ENCODE measurements around the gene FRMD5.

The FRMD5 gene

DNA sequence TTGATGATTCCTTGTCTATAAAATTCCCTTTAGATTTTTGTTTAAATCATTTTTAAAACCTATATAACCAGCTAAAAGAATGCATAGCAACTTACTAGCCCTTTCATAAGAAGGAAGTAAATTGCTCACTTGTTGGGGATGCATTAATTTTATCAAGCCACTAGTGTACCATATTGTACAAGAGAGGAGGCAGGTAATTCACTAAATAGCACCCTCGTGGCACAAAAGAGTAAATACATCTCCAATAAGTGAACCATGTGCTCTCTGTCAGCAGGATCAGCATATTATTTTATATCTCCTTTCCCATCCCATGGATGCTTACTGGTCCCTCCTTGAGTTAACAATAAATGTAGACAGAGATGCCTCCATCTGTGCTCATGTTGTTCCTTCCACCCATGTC is 34.3 kb downstream of the FRMD5 start:
- H3K9me3 ChIP-seq (ENCODE audit: control insufficient read depth, insufficient read depth, low read length) = no peaks in the 10 kb centered on the region
- no peak overlapping the region for H3K9ac ChIP-seq (ENCODE audit: low read depth, low read length)
- H3K27me3 ChIP-seq (ENCODE audit: control insufficient read depth, insufficient read depth, low read length) = no peaks in the 10 kb centered on the region
- H3K4me3 ChIP-seq (ENCODE audit: low read depth, low read length) = no peak overlapping the region
- H3K36me3 ChIP-seq (ENCODE audit: control insufficient read depth, insufficient read depth, low read length) = no peaks in the 10 kb centered on the region
- H3K27ac ChIP-seq (ENCODE audit: low read depth, low read length) = no peak overlapping the region
- no peaks in the 10 kb centered on the region for H3K4me1 ChIP-seq (ENCODE audit: control insufficient read depth, insufficient read depth, low read length)

GRCh38 chr15:44159492-44159891 is 35.6 kb downstream of the FRMD5 start:
- H3K9me3 ChIP-seq (ENCODE audit: control insufficient read depth, insufficient read depth, low read length) = no peaks in the 10 kb centered on the region

GRCh38 chr15:44158111-44158510 is 37.0 kb downstream of the FRMD5 start:
- Histone ChIP-seq H3K4me3 (ENCODE audit: low read depth, low read length) (no peak overlapping the region), H3K9ac (ENCODE audit: low read depth, low read length) (no peak overlapping the region), H3K9me3 (ENCODE audit: control insufficient read depth, insufficient read depth, low read length) (no peaks in the 10 kb centered on the region), H3K4me1 (ENCODE audit: control insufficient read depth, insufficient read depth, low read length) (no peaks in the 10 kb centered on the region), H3K27ac (ENCODE audit: low read depth, low read length) (no peak overlapping the region), H3K36me3 (ENCODE audit: control insufficient read depth, insufficient read depth, low read length) (no peaks in the 10 kb centered on the region), H3K27me3 (ENCODE audit: control insufficient read depth, insufficient read depth, low read length) (no peaks in the 10 kb centered on the region)

More at GRCh38 chr15:44159492-44159891, 35.6 kb downstream of the FRMD5 start:
- Histone ChIP-seq H3K36me3 (ENCODE audit: control insufficient read depth, insufficient read depth, low read length) (no peaks in the 10 kb centered on the region), H3K4me1 (ENCODE audit: control insufficient read depth, insufficient read depth, low read length) (no peaks in the 10 kb centered on the region), H3K4me3 (ENCODE audit: low read depth, low read length) (no peak overlapping the region), H3K9ac (ENCODE audit: low read depth, low read length) (no peak overlapping the region), H3K27me3 (ENCODE audit: control insufficient read depth, insufficient read depth, low read length) (no peaks in the 10 kb centered on the region), H3K27ac (ENCODE audit: low read depth, low read length) (no peak overlapping the region)

DNA sequence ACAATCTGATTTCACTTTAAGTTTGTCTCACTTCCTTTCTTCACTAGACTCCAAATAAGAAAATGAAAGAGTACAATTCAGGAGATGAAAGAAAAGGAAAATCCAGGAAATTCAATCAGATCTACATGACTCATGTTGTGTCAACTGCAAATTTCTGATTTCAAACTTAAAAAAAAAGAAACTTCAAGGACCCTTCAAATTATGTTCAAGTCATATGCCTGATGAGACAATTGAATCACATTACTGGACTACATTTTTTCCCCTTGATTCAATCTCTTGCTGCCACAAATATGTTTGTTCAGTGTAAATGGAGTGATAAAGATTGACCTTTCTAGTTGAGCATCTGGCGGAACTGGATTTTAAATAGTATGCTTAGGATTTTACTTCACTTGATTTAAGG is 37.4 kb downstream of the FRMD5 start:
- Histone ChIP-seq H3K27ac (ENCODE audit: low read depth, low read length) (no peak overlapping the region), H3K27me3 (ENCODE audit: control insufficient read depth, insufficient read depth, low read length) (no peaks in the 10 kb centered on the region), H3K4me1 (ENCODE audit: control insufficient read depth, insufficient read depth, low read length) (no peaks in the 10 kb centered on the region), H3K9me3 (ENCODE audit: control insufficient read depth, insufficient read depth, low read length) (no peaks in the 10 kb centered on the region), H3K4me3 (ENCODE audit: low read depth, low read length) (no peak overlapping the region), H3K36me3 (ENCODE audit: control insufficient read depth, insufficient read depth, low read length) (no peaks in the 10 kb centered on the region), H3K9ac (ENCODE audit: low read depth, low read length) (no peak overlapping the region)

GRCh38 chr15:44153352-44153751 is 41.7 kb downstream of the FRMD5 start:
- H3K27me3 ChIP-seq (ENCODE audit: control insufficient read depth, insufficient read depth, low read length) = no peaks in the 10 kb centered on the region
- no peak overlapping the region for H3K4me3 ChIP-seq (ENCODE audit: low read depth, low read length)
- H3K36me3 ChIP-seq (ENCODE audit: control insufficient read depth, insufficient read depth, low read length) = no peaks in the 10 kb centered on the region
- H3K9ac ChIP-seq (ENCODE audit: low read depth, low read length) = no peak overlapping the region
- H3K27ac ChIP-seq (ENCODE audit: low read depth, low read length) = no peak overlapping the region
- no peaks in the 10 kb centered on the region for H3K9me3 ChIP-seq (ENCODE audit: control insufficient read depth, insufficient read depth, low read length)
- no peaks in the 10 kb centered on the region for H3K4me1 ChIP-seq (ENCODE audit: control insufficient read depth, insufficient read depth, low read length)

DNA sequence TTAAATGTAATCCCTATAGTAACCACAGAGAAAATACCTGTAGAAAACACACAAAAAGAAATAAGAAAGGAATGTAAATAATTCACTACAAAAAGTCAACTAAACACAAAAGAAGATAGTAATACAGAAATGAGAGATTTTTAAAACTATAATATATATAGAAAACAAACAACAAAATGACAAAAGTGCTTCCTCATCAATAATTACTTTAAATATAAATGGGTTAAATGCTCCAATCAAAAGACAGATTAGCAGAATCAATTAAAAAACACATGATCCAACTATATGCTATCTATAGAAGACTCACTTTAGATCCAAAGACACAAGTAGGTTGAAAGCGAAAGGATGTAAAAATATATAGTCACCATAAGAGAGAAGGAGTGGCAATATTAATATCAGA is 45.8 kb downstream of the FRMD5 start:
- H3K9ac ChIP-seq (ENCODE audit: low read depth, low read length) = no peak overlapping the region
- H3K36me3 ChIP-seq (ENCODE audit: control insufficient read depth, insufficient read depth, low read length) = no peaks in the 10 kb centered on the region
- no peak overlapping the region for H3K4me3 ChIP-seq (ENCODE audit: low read depth, low read length)
- no peaks in the 10 kb centered on the region for H3K27me3 ChIP-seq (ENCODE audit: control insufficient read depth, insufficient read depth, low read length)
- H3K9me3 ChIP-seq (ENCODE audit: control insufficient read depth, insufficient read depth, low read length) = no peaks in the 10 kb centered on the region
- H3K4me1 ChIP-seq (ENCODE audit: control insufficient read depth, insufficient read depth, low read length) = no peaks in the 10 kb centered on the region
- no peak overlapping the region for H3K27ac ChIP-seq (ENCODE audit: low read depth, low read length)

DNA sequence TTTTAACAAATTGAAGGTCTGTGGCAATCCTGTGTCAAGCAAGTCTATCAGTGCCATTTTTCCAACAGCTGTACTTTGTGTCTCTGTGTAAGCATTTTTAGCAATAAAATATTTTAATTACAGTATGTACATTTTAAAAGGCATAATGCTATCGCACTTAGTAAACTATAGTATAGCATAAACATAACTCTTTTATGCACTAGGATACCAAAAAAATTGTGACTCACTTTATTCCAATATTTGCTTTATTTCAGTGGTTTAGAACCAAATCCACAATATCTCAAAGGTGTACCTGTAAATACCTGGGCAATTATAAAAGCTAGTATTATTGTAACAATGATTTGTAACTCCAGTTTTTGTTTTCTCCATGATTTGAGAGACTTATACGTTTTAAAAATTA is 46.5 kb downstream of the FRMD5 start:
- Histone ChIP-seq H3K4me3 (ENCODE audit: low read depth, low read length) (no peak overlapping the region), H3K27ac (ENCODE audit: low read depth, low read length) (no peak overlapping the region), H3K36me3 (ENCODE audit: control insufficient read depth, insufficient read depth, low read length) (no peaks in the 10 kb centered on the region), H3K9me3 (ENCODE audit: control insufficient read depth, insufficient read depth, low read length) (no peaks in the 10 kb centered on the region), H3K9ac (ENCODE audit: low read depth, low read length) (no peak overlapping the region), H3K27me3 (ENCODE audit: control insufficient read depth, insufficient read depth, low read length) (no peaks in the 10 kb centered on the region), H3K4me1 (ENCODE audit: control insufficient read depth, insufficient read depth, low read length) (no peaks in the 10 kb centered on the region)

GRCh38 chr15:44147636-44148035 is 47.4 kb downstream of the FRMD5 start:
- Histone ChIP-seq H3K9me3 (ENCODE audit: control insufficient read depth, insufficient read depth, low read length) (no peaks in the 10 kb centered on the region), H3K27ac (ENCODE audit: low read depth, low read length) (no peak overlapping the region), H3K27me3 (ENCODE audit: control insufficient read depth, insufficient read depth, low read length) (no peaks in the 10 kb centered on the region), H3K36me3 (ENCODE audit: control insufficient read depth, insufficient read depth, low read length) (no peaks in the 10 kb centered on the region), H3K4me1 (ENCODE audit: control insufficient read depth, insufficient read depth, low read length) (no peaks in the 10 kb centered on the region), H3K9ac (ENCODE audit: low read depth, low read length) (no peak overlapping the region), H3K4me3 (ENCODE audit: low read depth, low read length) (no peak overlapping the region)

DNA sequence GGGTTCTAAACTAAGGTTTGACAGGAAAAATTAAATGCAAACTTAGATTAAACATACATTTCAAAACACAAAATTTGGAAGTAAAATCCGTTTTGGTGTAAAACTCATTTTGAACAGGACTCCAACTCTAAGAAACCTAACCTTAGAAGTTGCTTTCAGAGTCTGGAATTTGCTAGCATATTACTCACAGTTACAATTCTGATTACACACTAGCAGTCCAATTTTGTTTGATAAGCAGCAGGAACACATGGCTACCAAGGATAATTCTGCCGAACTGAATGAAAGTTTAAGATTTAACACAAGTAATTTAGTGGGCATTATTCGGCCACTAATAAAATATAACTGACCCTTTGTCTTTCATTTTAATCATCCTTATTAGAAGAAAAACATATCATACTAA is 49.6 kb downstream of the FRMD5 start:
- Histone ChIP-seq H3K9me3 (ENCODE audit: control insufficient read depth, insufficient read depth, low read length) (no peaks in the 10 kb centered on the region), H3K36me3 (ENCODE audit: control insufficient read depth, insufficient read depth, low read length) (no peaks in the 10 kb centered on the region), H3K4me1 (ENCODE audit: control insufficient read depth, insufficient read depth, low read length) (no peaks in the 10 kb centered on the region), H3K27me3 (ENCODE audit: control insufficient read depth, insufficient read depth, low read length) (no peaks in the 10 kb centered on the region), H3K9ac (ENCODE audit: low read depth, low read length) (no peak overlapping the region), H3K27ac (ENCODE audit: low read depth, low read length) (no peak overlapping the region), H3K4me3 (ENCODE audit: low read depth, low read length) (no peak overlapping the region)

GRCh38 chr15:44144992-44145391 is 50.1 kb downstream of the FRMD5 start:
- no peaks in the 10 kb centered on the region for H3K4me1 ChIP-seq (ENCODE audit: control insufficient read depth, insufficient read depth, low read length)
- H3K9me3 ChIP-seq (ENCODE audit: control insufficient read depth, insufficient read depth, low read length) = no peaks in the 10 kb centered on the region
- H3K9ac ChIP-seq (ENCODE audit: low read depth, low read length) = no peak overlapping the region
- H3K36me3 ChIP-seq (ENCODE audit: control insufficient read depth, insufficient read depth, low read length) = no peaks in the 10 kb centered on the region
- H3K27me3 ChIP-seq (ENCODE audit: control insufficient read depth, insufficient read depth, low read length) = no peaks in the 10 kb centered on the region
- H3K4me3 ChIP-seq (ENCODE audit: low read depth, low read length) = no peak overlapping the region
- H3K27ac ChIP-seq (ENCODE audit: low read depth, low read length) = no peak overlapping the region

GRCh38 chr15:44144184-44144583 is 50.9 kb downstream of the FRMD5 start:
- Histone ChIP-seq H3K36me3 (ENCODE audit: control insufficient read depth, insufficient read depth, low read length) (no peaks in the 10 kb centered on the region), H3K27ac (ENCODE audit: low read depth, low read length) (no peak overlapping the region), H3K4me3 (ENCODE audit: low read depth, low read length) (no peak overlapping the region), H3K4me1 (ENCODE audit: control insufficient read depth, insufficient read depth, low read length) (no peaks in the 10 kb centered on the region), H3K9me3 (ENCODE audit: control insufficient read depth, insufficient read depth, low read length) (no peaks in the 10 kb centered on the region), H3K9ac (ENCODE audit: low read depth, low read length) (no peak overlapping the region), H3K27me3 (ENCODE audit: control insufficient read depth, insufficient read depth, low read length) (no peaks in the 10 kb centered on the region)

- H3K4me3 ChIP-seq (ENCODE audit: low read depth, low read length) = no peak overlapping the region
- H3K27me3 ChIP-seq (ENCODE audit: control insufficient read depth, insufficient read depth, low read length) = no peaks in the 10 kb centered on the region
- H3K36me3 ChIP-seq (ENCODE audit: control insufficient read depth, insufficient read depth, low read length) = no peaks in the 10 kb centered on the region
- H3K27ac ChIP-seq (ENCODE audit: low read depth, low read length) = no peak overlapping the region
- H3K9me3 ChIP-seq (ENCODE audit: control insufficient read depth, insufficient read depth, low read length) = no peaks in the 10 kb centered on the region
- H3K4me1 ChIP-seq (ENCODE audit: control insufficient read depth, insufficient read depth, low read length) = no peaks in the 10 kb centered on the region; the same call in 1 of the 2 replicates
- no peak overlapping the region for H3K9ac ChIP-seq (ENCODE audit: low read depth, low read length)
These were observed 57.3 kb downstream of the FRMD5 start for GRCh38 chr15:44137750-44138149.

Measured in HUES48 (cell line).